Activated CD8-positive, alpha-beta memory T cell treated with anti-CD3 and anti-CD28 coated beads for 4 hours (primary cell): Measurements from ENCODE around the gene UGT1A9.

Experiments used
- DNase-seq, 2 donors: peaks; one replicate each; pipeline ENCODE4 v3.0.0-alpha.2; 2020; ENCODE audit warnings: low read depth in 2 of 2

UGT1A9 gene

GRCh38 chr2:233817361-233817911, 145.7 kb downstream of the UGT1A9 start:
- DNase-seq: no peak

DNA sequence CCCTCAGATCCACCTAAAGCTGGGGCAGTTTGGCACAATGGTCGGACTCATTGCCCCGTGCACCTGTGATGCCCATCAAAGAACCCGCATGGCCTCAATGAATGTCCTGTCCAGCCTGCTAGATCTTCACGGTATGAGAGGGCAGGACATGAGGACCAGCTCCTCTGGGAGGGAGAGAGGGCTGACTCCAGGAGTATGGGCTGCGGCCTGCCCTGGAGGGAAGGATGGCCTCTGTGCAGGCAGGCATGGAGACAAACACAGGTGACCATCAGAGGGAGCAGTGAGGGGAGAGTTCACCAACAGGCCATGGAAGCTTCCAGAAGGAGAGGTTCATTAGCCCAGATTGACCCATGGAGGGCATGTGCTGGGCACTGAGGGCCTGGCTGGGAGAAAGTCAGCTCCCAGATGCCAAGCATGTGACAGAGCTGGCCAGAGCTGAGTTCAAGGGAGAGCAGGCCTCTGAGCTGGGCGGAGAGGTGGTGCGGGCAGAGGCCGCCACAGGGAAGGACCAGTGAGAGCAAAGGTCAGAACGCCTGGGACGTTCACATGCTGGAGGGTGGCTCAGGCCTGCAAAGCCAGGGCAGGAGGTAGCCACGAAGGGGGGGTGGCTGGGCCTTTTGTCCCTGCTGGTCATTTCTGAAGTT, 146.4 kb downstream of the UGT1A9 start:
- no peak for DNase-seq

GRCh38 chr2:233818639-233819621, 147.2 kb downstream of the UGT1A9 start:
- DNase-seq: no peak

DNA sequence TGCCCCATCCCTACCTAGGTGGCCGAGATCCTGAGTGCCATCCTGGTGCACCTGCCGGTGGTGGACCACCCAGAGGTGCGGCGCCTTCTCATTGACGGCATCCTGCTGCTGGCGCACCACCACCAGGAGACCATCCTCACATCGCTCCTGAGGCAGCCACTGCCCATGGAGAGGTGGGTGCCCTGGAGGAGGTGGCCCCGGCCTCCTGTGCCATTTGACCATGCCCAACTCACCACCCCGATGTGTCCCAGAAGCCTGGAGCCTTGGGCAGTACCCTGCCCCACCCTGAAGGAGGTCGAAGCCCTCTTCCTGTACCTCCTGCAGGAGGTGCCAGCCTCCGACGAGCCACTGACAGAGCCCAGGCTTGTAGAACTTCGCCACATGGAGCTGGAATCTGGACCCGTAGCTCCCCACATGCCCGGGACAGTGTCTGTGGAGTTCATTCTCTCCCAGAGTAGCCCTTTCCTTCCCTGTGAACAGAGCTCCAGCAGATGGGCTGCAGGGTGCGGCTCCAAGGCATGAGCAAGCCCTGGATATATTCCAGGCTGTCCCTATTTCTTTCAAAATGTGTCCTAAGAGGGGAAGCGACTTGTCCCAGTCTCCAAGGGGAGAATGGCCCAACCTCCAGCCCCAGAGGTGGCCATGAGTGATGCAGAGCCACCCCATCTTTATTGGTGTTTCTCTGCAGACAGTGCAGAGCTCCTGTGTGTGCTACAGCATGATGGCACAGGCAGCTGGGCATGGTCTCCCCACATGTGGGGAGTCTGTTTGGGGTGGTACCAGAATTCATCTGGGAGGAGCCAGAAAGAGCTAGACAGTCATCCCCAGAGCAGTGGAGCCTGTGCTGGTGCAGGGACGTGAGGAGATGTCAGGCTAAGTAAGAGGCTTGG, 148.4 kb downstream of the UGT1A9 start:
- DNase-seq: no peak

- no peak for DNase-seq
These were observed 149.0 kb downstream of the UGT1A9 start for GRCh38 chr2:233820774-233821105.

DNA sequence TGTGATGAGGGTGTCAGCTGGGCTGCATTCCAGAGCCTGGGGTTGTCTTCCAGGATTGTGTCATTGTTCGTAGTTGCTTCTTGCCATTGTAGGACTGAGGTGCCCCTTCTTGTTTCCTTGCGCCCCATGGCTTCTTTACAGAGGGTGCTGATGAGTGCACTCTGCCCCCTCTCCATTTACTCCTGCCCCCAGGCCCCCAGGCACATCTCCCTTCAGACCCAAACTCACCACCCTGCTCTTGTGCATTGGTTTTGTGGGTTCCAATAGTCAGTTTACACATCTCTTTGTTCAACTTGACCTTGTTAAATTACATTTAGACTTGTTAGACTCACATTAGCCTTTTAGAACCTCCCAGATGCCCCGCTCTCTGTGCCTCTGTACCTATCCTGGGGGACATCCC, 149.5 kb downstream of the UGT1A9 start:
- DNase-seq: no peak

DNA sequence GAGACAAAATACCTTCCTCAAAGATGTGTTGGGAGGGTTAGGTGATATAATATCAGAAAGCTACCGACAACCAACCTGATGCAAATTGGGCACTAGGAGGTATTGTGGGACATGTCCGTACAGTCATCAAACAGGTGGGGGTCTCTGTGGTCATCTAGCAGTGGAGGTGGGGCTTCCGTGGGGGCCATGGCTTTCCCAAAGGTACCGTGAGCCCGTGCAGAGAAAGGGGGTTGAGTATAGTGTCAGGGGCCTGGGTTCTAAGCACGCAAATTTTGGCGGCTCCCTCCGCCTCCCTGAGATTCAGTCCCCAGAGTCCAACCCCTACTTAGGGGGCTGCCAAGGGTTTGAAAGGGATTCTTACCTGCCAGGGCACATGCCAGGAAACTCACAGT, 150.0 kb downstream of the UGT1A9 start:
- no peak for DNase-seq

DNA sequence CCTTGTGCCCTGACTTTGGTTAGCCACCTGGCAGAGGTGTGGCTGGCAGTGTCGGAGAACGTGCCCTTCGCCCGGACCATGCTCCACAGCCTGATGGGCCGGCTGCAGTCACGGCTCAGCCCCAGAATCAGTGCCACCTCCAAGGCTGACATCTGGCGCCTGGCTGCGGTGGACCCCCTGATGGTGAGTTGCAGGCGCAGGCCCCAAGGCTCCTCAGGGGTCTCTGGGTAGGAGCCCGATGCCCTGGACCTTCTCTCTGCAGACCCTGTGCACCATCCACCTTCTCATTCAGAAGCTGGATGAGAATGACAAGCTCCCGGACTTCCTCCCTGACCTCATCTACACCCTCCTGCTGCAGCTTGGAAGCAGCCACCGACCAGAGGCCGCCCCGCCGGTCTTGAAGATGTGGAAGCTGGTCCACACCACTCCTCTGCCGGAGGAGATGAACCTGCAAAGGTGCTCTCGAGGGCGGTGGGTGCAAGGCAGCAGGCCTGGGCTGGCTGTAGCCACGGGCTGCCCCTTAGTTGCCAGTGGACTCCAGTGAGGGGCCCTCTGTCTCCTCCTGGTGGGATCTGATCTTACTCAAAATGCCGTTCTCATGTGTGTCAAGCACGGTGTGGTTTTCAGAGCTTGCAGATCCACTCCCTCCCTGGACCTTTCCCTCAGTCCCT, 150.5 kb downstream of the UGT1A9 start:
- DNase-seq: no peak
